Activated T-cell treated with anti-CD3 and anti-CD28 coated beads for 24 hours (primary cell): ENCODE data around the gene KIF18B.

Experiments
- DNase-seq: peaks from one replicate; pipeline ENCODE4 v3.0.0-alpha.2; 2020; ENCODE audit warnings: low read depth

The KIF18B gene

DNA sequence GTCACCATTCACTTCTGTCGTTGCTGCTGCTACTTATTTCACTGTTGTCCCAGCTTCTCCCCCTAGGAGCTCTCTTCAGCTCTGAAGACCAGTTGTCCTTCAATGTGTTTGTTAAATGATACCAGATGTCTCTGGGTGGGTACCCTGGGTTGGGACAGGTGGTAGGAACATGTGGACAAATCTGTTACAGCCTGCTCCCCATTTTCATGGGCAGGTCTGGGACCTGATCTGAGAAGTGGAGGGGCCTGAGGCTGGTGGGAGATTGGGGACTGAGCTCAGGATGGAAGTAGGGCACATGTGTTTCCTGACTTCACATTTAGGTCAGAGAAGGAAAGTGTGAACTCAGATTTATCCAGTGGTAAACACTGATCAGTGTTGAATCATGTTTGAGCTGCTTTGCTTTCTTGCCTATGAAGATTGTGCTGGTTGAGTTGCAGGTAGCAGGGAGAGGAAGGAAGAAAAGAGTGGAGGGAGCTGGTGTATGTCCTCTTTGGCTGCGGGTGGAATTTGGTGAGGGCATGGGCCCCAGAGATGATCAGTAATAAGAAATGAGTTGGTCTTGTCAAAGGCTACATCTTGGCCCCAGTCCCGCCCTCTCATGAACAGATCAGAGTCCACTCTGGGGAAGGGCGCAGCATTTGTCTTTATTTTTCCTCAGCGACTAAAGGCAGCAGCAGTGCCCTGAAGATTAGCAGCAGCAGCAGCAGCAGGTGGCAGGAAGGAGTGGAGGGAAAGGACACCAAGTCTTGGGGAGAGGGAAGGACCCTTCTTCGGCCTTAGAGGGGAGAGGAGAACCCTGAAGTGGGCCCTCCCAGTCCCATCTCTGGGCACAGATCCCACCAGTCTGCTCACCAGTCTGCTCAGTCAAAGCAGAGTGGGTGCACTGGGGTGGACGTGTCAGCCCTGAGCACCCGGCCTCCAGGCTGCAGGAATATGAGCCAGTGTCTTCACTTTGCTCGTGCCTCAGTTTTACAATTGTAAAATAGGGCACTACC lies 42.3 kb downstream of the KIF18B start:
- DNase-seq = no peak

- DNase-seq = no peak
Observed at GRCh38 chr17:44904001-44904984, 43.3 kb downstream of the KIF18B start.

DNA sequence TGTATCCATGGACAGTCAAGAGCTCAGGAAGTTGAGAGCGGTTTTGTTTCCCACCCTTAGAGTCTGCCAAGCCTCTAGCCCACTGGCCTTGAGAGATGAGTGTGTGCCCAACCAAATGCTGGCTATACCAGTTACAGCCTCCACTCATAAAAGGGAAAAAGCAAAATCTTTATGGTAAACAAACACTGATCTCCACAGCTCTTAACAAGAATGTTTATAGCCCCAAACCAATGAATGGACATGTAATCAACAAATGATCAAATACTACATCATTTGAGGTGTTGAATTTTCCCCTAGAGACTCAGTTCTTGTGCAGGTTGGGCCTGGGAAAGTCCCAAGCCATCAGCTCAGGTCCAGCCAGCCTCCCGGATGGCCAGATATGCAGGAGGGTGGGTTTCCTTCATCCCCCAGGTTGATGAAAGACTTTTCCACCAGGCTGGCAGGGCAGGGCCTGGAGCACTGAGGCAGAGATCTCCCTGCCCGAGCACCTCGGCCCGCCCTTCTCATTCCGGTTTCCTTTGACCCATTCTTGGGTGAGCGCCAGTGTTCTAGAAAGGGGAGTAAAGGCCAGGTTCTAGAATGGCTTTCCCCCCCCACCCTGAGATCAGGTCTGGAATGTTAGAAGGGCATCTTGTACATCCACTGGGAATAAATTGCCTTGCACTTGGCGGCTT lies 44.4 kb downstream of the KIF18B start:
- DNase-seq = no peak

GRCh38 chr17:44902135-44902760 lies 45.3 kb downstream of the KIF18B start:
- DNase-seq = no peak

GRCh38 chr17:44901411-44901921 lies 46.1 kb downstream of the KIF18B start:
- DNase-seq = no peak

DNA sequence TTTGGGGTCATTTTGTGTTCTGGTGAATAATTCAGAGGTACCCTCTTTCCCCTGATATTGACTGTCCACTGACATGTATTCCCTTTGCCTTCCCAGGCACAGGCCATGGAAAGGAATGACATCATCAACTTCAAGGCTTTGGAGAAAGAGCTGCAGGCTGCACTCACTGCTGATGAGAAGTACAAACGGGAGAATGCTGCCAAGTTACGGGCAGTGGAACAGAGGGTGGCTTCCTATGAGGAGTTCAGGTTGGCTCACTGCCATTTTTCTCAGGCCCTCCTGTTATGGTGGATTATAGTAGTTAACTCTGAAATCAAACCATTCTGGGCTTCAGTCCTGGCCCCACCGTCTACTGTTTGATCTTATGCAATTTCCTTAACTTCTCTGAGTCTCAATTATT lies 46.7 kb downstream of the KIF18B start:
- no peak for DNase-seq

GRCh38 chr17:44899074-44899782 lies 48.3 kb downstream of the KIF18B start, which contains the start of gene EFTUD2:
EFTUD2 (minus strand) TSS chr17:44899445; CDS start chr17:44894521, 4,924 bp downstream.
- peak; percentile 88 for DNase-seq

GRCh38 chr17:44898768-44899073 lies 48.9 kb downstream of the KIF18B start:
- no peak for DNase-seq

- DNase-seq = no peak
Observed at GRCh38 chr17:44894642-44895041, 52.9 kb downstream of the KIF18B start.

DNA sequence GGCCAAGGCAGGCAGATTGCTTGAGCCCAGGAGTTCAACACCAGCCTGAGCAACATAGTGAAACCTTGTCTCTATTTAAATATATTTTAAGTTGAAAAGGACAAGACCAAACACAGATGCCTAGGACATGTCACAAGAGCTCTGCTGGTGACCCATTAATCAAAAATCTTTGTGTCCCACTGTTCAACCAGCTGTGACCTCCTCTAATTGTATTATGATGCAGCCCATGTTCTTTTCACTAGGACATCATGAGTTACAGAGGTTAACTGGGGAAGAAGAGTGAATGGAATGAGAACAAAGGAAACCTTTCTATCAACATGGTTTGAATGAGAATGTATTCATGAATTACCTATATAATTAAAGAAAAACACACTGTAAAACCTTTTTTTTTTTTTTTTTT lies 55.3 kb downstream of the KIF18B start:
- DNase-seq = no peak

DNA sequence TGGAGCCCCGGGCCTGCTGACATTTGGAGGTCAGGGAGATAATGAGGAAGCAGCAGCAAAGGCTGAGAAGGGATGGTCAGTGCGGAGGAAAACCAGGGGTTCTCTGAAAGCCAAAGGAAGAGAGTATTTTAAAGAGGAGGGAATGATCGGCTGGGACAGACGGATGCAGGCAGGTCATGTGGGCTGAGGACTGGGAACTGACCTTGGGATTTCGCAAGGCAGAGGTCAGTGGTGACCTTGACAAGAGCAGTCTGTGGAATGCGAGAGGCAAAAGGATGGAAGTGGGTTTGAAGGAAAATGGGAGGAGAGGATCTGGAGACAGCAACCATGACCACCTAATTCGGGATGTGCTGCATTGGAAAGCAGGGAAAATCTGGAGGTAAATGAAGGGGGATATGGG lies 58.6 kb downstream of the KIF18B start:
- DNase-seq = no peak

DNA sequence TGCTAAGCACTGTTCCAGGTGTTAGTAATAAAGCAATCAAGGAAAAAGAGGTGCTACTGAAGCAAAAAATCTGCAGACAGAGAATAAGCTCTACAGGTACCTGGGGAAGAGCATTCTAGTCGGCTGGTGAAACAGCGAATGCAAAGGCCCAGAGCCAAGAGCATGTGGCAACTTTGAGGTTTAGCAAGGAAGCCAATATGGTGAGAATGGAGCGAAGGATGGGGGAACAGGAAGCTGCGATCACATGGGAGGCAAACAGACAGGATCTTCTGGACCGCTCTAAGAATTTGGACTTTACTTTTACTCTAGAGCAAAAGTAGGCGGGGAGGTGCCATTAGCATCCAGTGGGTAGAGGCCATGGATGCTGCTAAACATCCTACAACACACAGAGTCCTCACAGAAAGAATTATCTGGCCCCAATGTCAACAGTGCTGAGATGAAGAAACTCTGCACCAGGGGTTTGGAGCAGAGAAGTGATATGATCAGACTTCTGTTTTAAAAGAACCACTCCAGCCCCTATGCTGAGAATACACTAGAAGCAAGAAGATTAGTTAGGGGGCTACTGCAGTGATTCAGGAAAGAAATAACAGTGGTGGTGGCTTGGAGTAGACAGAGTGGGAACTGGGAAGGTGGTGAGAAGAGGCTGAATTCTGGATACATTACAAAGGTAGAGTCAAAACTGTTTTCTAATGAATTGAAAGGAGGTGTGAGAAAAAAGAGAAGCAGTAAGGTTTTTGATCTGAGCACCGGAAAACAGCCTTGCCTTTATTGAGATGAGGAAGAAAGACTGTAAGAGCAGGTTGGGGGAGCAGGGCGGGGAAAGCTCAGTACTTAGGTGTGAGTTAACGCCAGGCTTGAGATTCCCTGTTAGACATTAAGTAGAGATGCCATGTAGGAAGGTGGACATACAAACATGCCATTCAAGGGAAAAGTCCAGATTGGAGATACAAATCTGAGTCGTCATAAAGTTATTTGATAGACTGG lies 59.3 kb downstream of the KIF18B start:
- DNase-seq = no peak

- DNase-seq = no peak
Observed at GRCh38 chr17:44887016-44887415, 60.6 kb downstream of the KIF18B start.

DNA sequence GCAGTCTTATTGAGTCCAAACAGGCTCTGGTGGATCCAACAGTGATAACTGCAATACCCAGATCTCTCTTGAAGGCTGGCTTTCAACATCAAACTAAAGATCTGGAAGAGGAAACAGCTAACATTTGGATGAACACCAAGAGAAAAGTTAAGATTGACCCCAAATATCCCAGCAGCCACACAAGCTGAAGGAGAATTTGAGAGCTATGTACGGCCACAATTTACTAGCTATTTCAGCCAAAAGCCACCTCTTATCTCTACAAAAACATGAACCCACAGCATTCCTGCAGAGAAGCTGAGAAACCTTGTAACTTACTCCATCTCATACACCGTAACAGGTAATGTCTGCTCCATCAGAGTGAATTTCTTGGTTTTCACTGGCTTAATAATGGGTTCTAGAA lies 62.6 kb downstream of the KIF18B start:
- no peak for DNase-seq

DNA sequence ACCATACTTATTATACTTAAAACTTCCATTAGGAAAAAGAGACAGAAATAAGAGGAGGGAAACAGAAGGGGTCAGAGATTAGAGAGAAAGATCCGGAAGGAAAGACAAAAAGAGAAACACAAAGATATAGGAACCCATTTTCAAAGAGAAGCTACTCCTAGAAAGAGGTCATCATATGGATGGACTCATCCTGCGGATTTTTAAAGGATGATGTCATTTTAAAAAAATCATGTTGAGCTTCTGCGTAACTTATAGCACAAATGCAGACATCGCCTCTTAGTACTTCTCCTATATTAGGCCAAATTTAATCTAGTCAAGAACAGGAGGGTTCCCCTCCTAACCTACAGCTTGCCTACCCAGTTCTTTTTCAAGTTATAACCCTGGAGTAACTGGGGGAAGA lies 66.4 kb downstream of the KIF18B start:
- no peak for DNase-seq

DNA sequence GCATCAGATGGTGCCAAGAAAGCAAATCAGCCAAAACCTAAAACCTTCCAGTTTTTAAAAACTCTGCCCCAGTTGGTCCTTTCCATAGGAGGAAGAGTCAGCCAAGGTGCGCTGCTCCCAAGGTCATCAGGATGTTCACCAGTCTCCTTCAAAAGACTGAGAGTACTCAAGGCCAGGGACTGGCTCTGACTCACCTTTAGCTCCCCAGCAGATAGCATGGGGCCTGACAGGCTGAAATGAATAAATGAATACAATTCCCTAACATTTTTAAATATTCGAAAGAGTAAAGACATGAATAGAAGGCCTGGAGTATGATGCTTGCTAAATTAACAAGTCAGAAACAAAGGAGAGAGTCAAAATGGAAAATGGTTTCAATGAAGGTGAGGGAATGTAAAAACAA lies 67.5 kb downstream of the KIF18B start:
- no peak for DNase-seq

DNA sequence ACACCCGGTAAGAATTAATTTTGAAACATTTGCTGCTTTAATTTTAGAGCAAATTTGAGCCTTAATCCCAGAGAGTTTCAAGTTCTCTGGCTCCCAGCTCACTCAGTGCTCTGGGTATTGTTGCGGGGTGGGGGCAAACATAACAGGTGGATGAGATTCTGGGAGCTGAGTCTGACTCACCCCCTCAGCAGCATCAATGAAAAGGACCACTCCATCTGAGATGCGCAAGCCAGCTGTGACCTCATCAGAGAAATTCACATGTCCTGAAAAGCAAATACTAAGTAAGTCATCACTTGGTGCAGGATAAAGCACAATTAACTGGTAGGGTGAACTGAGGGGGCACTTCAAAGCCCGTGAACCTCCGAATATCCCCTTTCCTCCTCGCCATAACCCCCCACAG lies 68.2 kb downstream of the KIF18B start:
- no peak for DNase-seq

- DNase-seq = no peak
Observed at GRCh38 chr17:44878627-44879221, 68.8 kb downstream of the KIF18B start.

- DNase-seq = no peak
Observed at GRCh38 chr17:44877121-44877520, 70.5 kb downstream of the KIF18B start.
